ENCODE measurements around the gene DTD2.
"Not testable (repeated sequence)": the region's sequence is repeated elsewhere in the genome, so short reads cannot be mapped to it uniquely, and the experiment has no call there.

Gene DTD2

GRCh38 chr14:31476131-31476866 is 19.0 kb upstream of the DTD2 start:
- POLR2A ChIA-PET = no interaction called here
- CTCF ChIA-PET = interaction anchor here (1.1 kb wide), 1 partner anchor 14 kb away, joined by 4 read pairs; no protein-coding TSS in a partner anchor

GRCh38 chr14:31466554-31466953 is 9.2 kb upstream of the DTD2 start:
- ChIA-PET CTCF (no interaction called here), POLR2A (no interaction called here)
- no peak for DNase-seq (ENCODE audit: extremely low spot score)
- TF ChIP-seq FOXA1 (IDR thresholded peaks at IDR 0.05) (no peak), CTBP1 (IDR thresholded peaks at IDR 0.05; ENCODE audit: borderline replicate concordance) (no peak), L3MBTL2 (conservative IDR thresholded peaks at IDR 0.05) (no peak), LEF1 (IDR thresholded peaks at IDR 0.05; ENCODE audit: borderline replicate concordance) (no peak), FOXK2 (IDR thresholded peaks at IDR 0.05) (no peak), BHLHE40 (IDR thresholded peaks at IDR 0.05; ENCODE audit: borderline replicate concordance) (no peak), SUZ12 (IDR thresholded peaks at IDR 0.05) (no peak), SP1 (IDR thresholded peaks at IDR 0.05) (no peak), ELF4 (IDR thresholded peaks at IDR 0.05) (no peak), NFRKB (IDR thresholded peaks at IDR 0.05) (no peak), PKNOX1 (IDR thresholded peaks at IDR 0.05) (no peak)

More at GRCh38 chr14:31476131-31476866, 19.0 kb upstream of the DTD2 start:
- TF ChIP-seq ARNT (IDR thresholded peaks at IDR 0.05) = no peak
- TF ChIP-seq LEF1 (IDR thresholded peaks at IDR 0.05; ENCODE audit: borderline replicate concordance) = no peak
- no peak for TF ChIP-seq BHLHE40 (IDR thresholded peaks at IDR 0.05; ENCODE audit: borderline replicate concordance)
- no peak for TF ChIP-seq NFRKB (IDR thresholded peaks at IDR 0.05)
- TF ChIP-seq L3MBTL2 (conservative IDR thresholded peaks at IDR 0.05) = no peak
- TF ChIP-seq TARDBP (IDR thresholded peaks at IDR 0.05) = no peak
- no peak for TF ChIP-seq HDGF (IDR thresholded peaks at IDR 0.05; ENCODE audit: borderline replicate concordance)
- no peak for TF ChIP-seq SUZ12 (IDR thresholded peaks at IDR 0.05)
- TF ChIP-seq CTBP1 (IDR thresholded peaks at IDR 0.05; ENCODE audit: borderline replicate concordance) = no peak
- DNase-seq (ENCODE audit: extremely low spot score) = no peak

DNA sequence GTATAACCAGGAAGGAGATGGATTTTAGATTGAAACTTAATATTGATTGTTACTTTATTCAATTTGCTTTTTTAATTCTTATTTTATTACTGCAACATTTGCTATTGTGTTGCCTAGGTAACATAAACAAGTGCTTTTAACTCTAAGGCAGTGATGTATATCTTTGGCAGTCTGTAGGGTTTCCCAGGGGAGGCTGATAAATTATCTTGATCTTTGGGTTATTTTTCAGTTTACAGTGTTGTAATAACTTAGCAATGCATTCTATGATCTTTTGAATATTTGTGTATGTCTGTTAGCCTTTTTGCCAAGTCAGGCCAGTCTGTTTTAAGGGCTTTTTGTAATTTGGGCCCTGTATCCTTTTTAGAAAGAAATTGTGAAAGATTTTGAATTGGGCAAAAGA is 7.8 kb upstream of the DTD2 start:
- DNase-seq (ENCODE audit: extremely low spot score) = no peak
- POLR2A ChIA-PET = no interaction called here
- no peak for TF ChIP-seq BHLHE40 (IDR thresholded peaks at IDR 0.05; ENCODE audit: borderline replicate concordance)
- no peak for TF ChIP-seq CTBP1 (IDR thresholded peaks at IDR 0.05; ENCODE audit: borderline replicate concordance)
- no peak for TF ChIP-seq FOXK2 (IDR thresholded peaks at IDR 0.05)
- no peak for TF ChIP-seq LEF1 (IDR thresholded peaks at IDR 0.05; ENCODE audit: borderline replicate concordance)
- TF ChIP-seq PKNOX1 (IDR thresholded peaks at IDR 0.05) = no peak
- TF ChIP-seq FOXM1 (IDR thresholded peaks at IDR 0.05; ENCODE audit: borderline replicate concordance) = no peak
- no peak for TF ChIP-seq SUZ12 (IDR thresholded peaks at IDR 0.05)
- no peak for TF ChIP-seq ZNF384 (IDR thresholded peaks at IDR 0.05)
- CTCF ChIA-PET = no interaction called here

- DNase-seq (ENCODE audit: extremely low spot score) = not testable (repeated sequence)
- POLR2A ChIA-PET = interaction anchor here (1.1 kb wide), 1 partner anchor 42 kb away, joined by 3 read pairs; the partner anchor contains the start of gene HEATR5A
- CTCF ChIA-PET = interaction anchor here (1.5 kb wide), 1 partner anchor 13 kb away, joined by 4 read pairs; no protein-coding TSS in a partner anchor
These were observed 5.1 kb upstream of the DTD2 start for GRCh38 chr14:31462450-31462849.

DNA sequence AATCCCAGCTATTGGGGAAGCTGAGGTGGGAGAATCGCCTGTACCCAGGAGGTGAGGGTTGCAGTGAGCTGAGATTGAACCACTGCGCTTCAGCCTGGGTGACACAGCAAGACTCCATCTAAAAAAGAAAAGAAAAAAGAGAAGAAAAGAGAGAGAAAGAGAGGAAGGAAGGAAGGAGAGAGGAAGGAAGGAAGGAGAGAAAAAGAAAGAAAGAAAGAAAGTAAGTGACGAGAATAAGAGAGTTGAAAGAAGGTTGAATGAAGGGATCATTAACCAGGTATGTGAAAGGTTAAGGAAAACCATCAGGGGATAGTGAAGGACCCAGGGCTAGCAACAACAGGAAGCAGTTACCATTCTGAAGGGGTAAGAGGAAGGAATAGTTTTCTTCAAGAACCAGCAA is 4.2 kb upstream of the DTD2 start:
- DNase-seq (ENCODE audit: extremely low spot score) = no peak
- CTCF ChIA-PET = no interaction called here
- TF ChIP-seq TARDBP (IDR thresholded peaks at IDR 0.05) (no peak), ZNF384 (IDR thresholded peaks at IDR 0.05) (no peak), FOXA1 (IDR thresholded peaks at IDR 0.05) (no peak), SUZ12 (IDR thresholded peaks at IDR 0.05) (no peak), HDGF (IDR thresholded peaks at IDR 0.05; ENCODE audit: borderline replicate concordance) (no peak), ARNT (IDR thresholded peaks at IDR 0.05) (no peak), FOXM1 (IDR thresholded peaks at IDR 0.05; ENCODE audit: borderline replicate concordance) (no peak), LEF1 (IDR thresholded peaks at IDR 0.05; ENCODE audit: borderline replicate concordance) (no peak), BHLHE40 (IDR thresholded peaks at IDR 0.05; ENCODE audit: borderline replicate concordance) (no peak), ELF4 (IDR thresholded peaks at IDR 0.05) (no peak), CTBP1 (IDR thresholded peaks at IDR 0.05; ENCODE audit: borderline replicate concordance) (no peak), NFRKB (IDR thresholded peaks at IDR 0.05) (no peak), SP1 (IDR thresholded peaks at IDR 0.05) (no peak), FOXK2 (IDR thresholded peaks at IDR 0.05) (no peak), PKNOX1 (IDR thresholded peaks at IDR 0.05) (no peak), L3MBTL2 (conservative IDR thresholded peaks at IDR 0.05) (no peak)
- POLR2A ChIA-PET = no interaction called here

All from HEK293T (cell line).